GM18502 (cell line): ENCODE data around the gene ULK3.
"Not testable (repeated sequence)": the region's sequence is repeated elsewhere in the genome, so short reads cannot be mapped to it uniquely, and the experiment has no call there.

ENCODE experiments used
- ATAC-seq: cut with Tn5 transposase; IDR thresholded peaks from one replicate; pipeline ENCODE4 v1.9.1; 2021; ENCODE audit warnings: mild to moderate bottlenecking; ENCODE audit not compliant: unreplicated experiment, poor library complexity

ULK3 gene

GRCh38 chr15:74842581-74843444, at the start of gene ULK3:
Gene ULK3, minus strand, starts transcription at chr15:74843156. Its CDS starts 51 bp downstream, at chr15:74843105.
- ATAC-seq = peak; percentile 83

GRCh38 chr15:74892313-74892712, 49.4 kb upstream of the ULK3 start:
- no peak for ATAC-seq

- no peak for ATAC-seq
These were observed 48.5 kb upstream of the ULK3 start for GRCh38 chr15:74891469-74891868.

- ATAC-seq = no peak
These were observed 47.7 kb upstream of the ULK3 start for GRCh38 chr15:74890665-74890960.

- ATAC-seq = peak; percentile 90
These were observed 47.1 kb upstream of the ULK3 start, which contains the start of gene MPI for GRCh38 chr15:74889883-74890664. Gene MPI, plus strand, starts transcription at chr15:74890042. Its CDS starts 32 bp downstream, at chr15:74890074.

GRCh38 chr15:74889390-74889882, 46.5 kb upstream of the ULK3 start:
- peak; percentile 31 for ATAC-seq

GRCh38 chr15:74888716-74889115, 45.8 kb upstream of the ULK3 start:
- no peak for ATAC-seq

- not testable (repeated sequence) for ATAC-seq
These were observed 44.7 kb upstream of the ULK3 start for GRCh38 chr15:74887537-74888193.

- no peak for ATAC-seq
These were observed 42.5 kb upstream of the ULK3 start for GRCh38 chr15:74885461-74885860.

- no peak for ATAC-seq
These were observed 41.7 kb upstream of the ULK3 start for GRCh38 chr15:74884428-74885223.

- ATAC-seq = no peak
These were observed 39.6 kb upstream of the ULK3 start for GRCh38 chr15:74882528-74882927.

- ATAC-seq = no peak
These were observed 35.3 kb upstream of the ULK3 start for GRCh38 chr15:74878273-74878672.

GRCh38 chr15:74873756-74874424, 30.9 kb upstream of the ULK3 start:
- ATAC-seq = no peak

GRCh38 chr15:74873036-74873755, 30.2 kb upstream of the ULK3 start, which contains the start of gene SCAMP2:
Gene SCAMP2, minus strand, starts transcription at chr15:74873365. Its CDS starts 110 bp downstream, at chr15:74873255.
- ATAC-seq = peak; percentile 82

GRCh38 chr15:74872702-74873035, 29.7 kb upstream of the ULK3 start:
- ATAC-seq = no peak

- no peak for ATAC-seq
These were observed 27.7 kb upstream of the ULK3 start for GRCh38 chr15:74870436-74871215.

- peak; percentile 61 for ATAC-seq
These were observed 26.9 kb upstream of the ULK3 start for GRCh38 chr15:74869726-74870407.

GRCh38 chr15:74869372-74869725, 26.4 kb upstream of the ULK3 start:
- ATAC-seq = no peak
